HepG2 (cell line): ENCODE data around the gene IKZF5. TPM values are rescaled to one million over a fixed set of nuclear protein-coding genes. Genes with fewer than 3 reads are reported as not detected.
A peak's percentile ranks its signal among the peaks of the same experiment; 100 is the strongest.

Experiments
- FOXK2 ChIP-seq: fragments of 450-650 bp; IDR thresholded peaks from 2 replicates; pipeline ENCODE4 v1.6.1; 2016
- MAFF ChIP-seq: IDR thresholded peaks from 2 replicates; pipeline ENCODE4 v1.6.1; 2011; ENCODE audit warnings: low read depth, low read length, improper control_type of control experiment
- MAX ChIP-seq: IDR thresholded peaks from 2 replicates; pipeline ENCODE4 v1.6.1; 2012; ENCODE audit warnings: inconsistent platforms
- MYC ChIP-seq: sonication (generic); formaldehyde crosslinking; IDR thresholded peaks from 2 replicates; pipeline ENCODE4 v1.9.0; 2021; ENCODE audit warnings: missing genetic modification reagents, borderline replicate concordance
- POLR2AphosphoS5 ChIP-seq: IDR thresholded peaks from 2 replicates; pipeline ENCODE4 v1.6.1; 2012; ENCODE audit warnings: low read depth, low read length
- RBM39 ChIP-seq: fragments of 200-400 bp; formaldehyde crosslinking; IDR thresholded peaks from one replicate; pipeline ENCODE4 v1.6.1; 2018; ENCODE audit warnings: antibody characterized with exemption, mild to moderate bottlenecking, low read depth, low read length; ENCODE audit not compliant: poor library complexity, severe bottlenecking
- TBX2 ChIP-seq: sonication (generic); formaldehyde crosslinking; IDR thresholded peaks from 2 replicates; pipeline ENCODE4 v1.5.0; 2020; ENCODE audit warnings: missing genetic modification reagents, mild to moderate bottlenecking, borderline replicate concordance
- THAP7 ChIP-seq: sonication (generic); formaldehyde crosslinking; IDR thresholded peaks from 2 replicates; pipeline ENCODE4 v1.8.1; 2023; ENCODE audit warnings: mild to moderate bottlenecking, missing genetic modification reagents
- UBTF ChIP-seq: sonication (generic); formaldehyde crosslinking; IDR thresholded peaks from 2 replicates; pipeline ENCODE4 v1.4.0; 2020; ENCODE audit warnings: mild to moderate bottlenecking, missing genetic modification reagents
- USF2 ChIP-seq, 2 experiments: sonication (generic) in 1 of 2; formaldehyde crosslinking in 1 of 2; IDR thresholded peaks; 2 replicates each; pipeline versions ENCODE4 v1.5.1 to v1.6.1; 2011 to 2020; ENCODE audit warnings: borderline replicate concordance in 1 of 2, low read depth in 1 of 2, low read length in 1 of 2, mild to moderate bottlenecking in 1 of 2, missing genetic modification reagents in 1 of 2, moderate library complexity in 1 of 2
- ZBTB2 ChIP-seq: sonication (generic); formaldehyde crosslinking; IDR thresholded peaks from 2 replicates; pipeline ENCODE4 v1.8.0; 2022; ENCODE audit warnings: low read depth, missing genetic modification reagents
- ZKSCAN8 ChIP-seq: IDR thresholded peaks from 2 replicates; pipeline ENCODE4 v1.6.1; 2016; ENCODE audit warnings: borderline replicate concordance, missing genetic modification reagents, missing compliant biosample characterization
- ZNF230 ChIP-seq: sonication (generic); formaldehyde crosslinking; IDR thresholded peaks from 2 replicates; pipeline ENCODE4 v1.4.0; 2020; ENCODE audit warnings: mild to moderate bottlenecking, missing genetic modification reagents
- ZNF354B ChIP-seq: sonication (generic); formaldehyde crosslinking; IDR thresholded peaks from 2 replicates; pipeline ENCODE4 v1.8.0; 2022; ENCODE audit warnings: mild to moderate bottlenecking, missing genetic modification reagents
- ZNF513 ChIP-seq: sonication (generic); formaldehyde crosslinking; conservative IDR thresholded peaks from 2 replicates; pipeline ENCODE4 v1.5.0; 2020; ENCODE audit warnings: missing genetic modification reagents
- ZNF549 ChIP-seq: sonication (generic); formaldehyde crosslinking; IDR thresholded peaks from 2 replicates; pipeline ENCODE4 v1.5.0; 2020; ENCODE audit warnings: missing genetic modification reagents
- ZNF552 ChIP-seq: sonication (generic); formaldehyde crosslinking; IDR thresholded peaks from 2 replicates; pipeline ENCODE4 v1.9.0; 2022; ENCODE audit warnings: missing genetic modification reagents, mild to moderate bottlenecking, borderline replicate concordance
- ZNF616 ChIP-seq: sonication (generic); formaldehyde crosslinking; IDR thresholded peaks from 2 replicates; pipeline ENCODE4 v1.5.0; 2020; ENCODE audit warnings: low read depth, mild to moderate bottlenecking, missing genetic modification reagents
- ZNF713 ChIP-seq: sonication (generic); formaldehyde crosslinking; IDR thresholded peaks from 2 replicates; pipeline ENCODE4 v1.4.0; 2020; ENCODE audit warnings: mild to moderate bottlenecking, missing genetic modification reagents
- ZNF850 ChIP-seq: sonication (generic); formaldehyde crosslinking; conservative IDR thresholded peaks from 2 replicates; pipeline ENCODE4 v1.9.0; 2021; ENCODE audit warnings: mild to moderate bottlenecking, missing genetic modification reagents
- polyA plus RNA-seq, 8 experiments: library from polyadenylated mRNA; depleted of rRNA in 3 of 8; stranded (reverse) in 7 of 8; unstranded in 1 of 8; fragments of >200 nt; fragmentation: Illumina TruSeq in 4 of 8; extraction: Trizol in 4 of 8; gene quantifications; 2 replicates each; pipeline versions ENCODE4 v1.2.1 to v1.2.3, GENCODE V29; 2011 to 2016; ENCODE audit warnings: low read depth in 4 of 8, missing spikeins in 1 of 8, mixed read lengths in 1 of 8; ENCODE audit not compliant: insufficient read depth in 1 of 8
- total RNA-seq, 5 experiments: library from RNA; depleted of rRNA; stranded (reverse); fragments of >200 nt; fragmentation: Illumina TruSeq; extraction: Trizol; gene quantifications; 2 replicates each; pipeline ENCODE4 v1.2.3, GENCODE V29; 2016; ENCODE audit warnings: low read depth in 1 of 5

The IKZF5 gene
- total and polyA plus RNA-seq, 2 of the 13 experiments (the other 11 are each of a cell fraction or from before 2014, with no cell fraction given), result 3.7 to 12.0 TPM

GRCh38 chr10:123007558-123008354, 839 bp downstream of the IKZF5 start (continued):
- TF ChIP-seq MYC (CRISPR knock-in tag), result 0 out of 2 replicates have a peak, but pooled peaks have one; percentile 41
- TF ChIP-seq TBX2 (CRISPR knock-in tag), result 0 out of 2 replicates have a peak, but pooled peaks have one; percentile 1
- TF ChIP-seq ZBTB2 (CRISPR knock-in tag), result no peak
- peak; percentile 93 for TF ChIP-seq MAX
- TF ChIP-seq ZNF850 (CRISPR knock-in tag), result no peak
- 0 out of 2 replicates have a peak, but pooled peaks have one; percentile 19 for TF ChIP-seq FOXK2
- TF ChIP-seq ZNF354B (CRISPR knock-in tag), result peak; percentile 73; the same call in 1 of the 2 replicates
- no peak for TF ChIP-seq ZNF230 (CRISPR knock-in tag)
- TF ChIP-seq ZNF549 (CRISPR knock-in tag), result no peak
- no peak; the same call in 1 of the 2 replicates for TF ChIP-seq ZNF616
- TF ChIP-seq ZNF713 (CRISPR knock-in tag), result no peak
- TF ChIP-seq POLR2AphosphoS5, result peak; percentile 25; the same call in 1 of the 2 replicates
- no peak for TF ChIP-seq MAFF
- TF ChIP-seq ZNF552 (CRISPR knock-in tag), result no peak
- TF ChIP-seq UBTF (CRISPR knock-in tag), result no peak
- no peak for TF ChIP-seq RBM39
- peak; percentile 44; the same call in 1 of the 2 replicates for TF ChIP-seq USF2 (IDR thresholded peaks at IDR 0.05; ENCODE audit: low read depth, low read length)
- peak; percentile 52; the same call in 1 of the 2 replicates for TF ChIP-seq USF2 (CRISPR knock-in tag; IDR thresholded peaks at IDR 0.05; ENCODE audit: borderline replicate concordance)
- TF ChIP-seq ZNF513 (CRISPR knock-in tag), result no peak
- no peak for TF ChIP-seq ZKSCAN8 (CRISPR knock-in tag)
- TF ChIP-seq THAP7 (CRISPR knock-in tag), result no peak
